Fibroblast of villous mesenchyme (primary cell): Measurements from ENCODE around the gene NPPC. TPM values are rescaled to one million over a fixed set of nuclear protein-coding genes. Genes with fewer than 3 reads are reported as not detected.
A peak's percentile ranks its signal among the peaks of the same experiment; 100 is the strongest.

Source experiments
- DNase-seq: peaks from one replicate; pipeline ENCODE4 v3.0.0-alpha.2; 2010; ENCODE audit warnings: low read depth
- H3K4me3 ChIP-seq: 2 replicates; pipeline ENCODE4 v1.5.1; 2011; ENCODE audit warnings: low read depth, mild to moderate bottlenecking, low read length
- total RNA-seq: library from RNA; depleted of rRNA; stranded (reverse); fragments of >200 nt; gene quantifications from 2 replicates; pipeline ENCODE4 v1.2.3, GENCODE V29; 2012
- TF ChIP-seq, protein P1 (sequence below): IDR thresholded peaks from 2 replicates; pipeline ENCODE4 v1.5.1; 2012; ENCODE audit warnings: low read depth, mild to moderate bottlenecking, low read length; ENCODE audit not compliant: insufficient read depth

NPPC gene
- total RNA-seq, 1 donor = not detected

DNA sequence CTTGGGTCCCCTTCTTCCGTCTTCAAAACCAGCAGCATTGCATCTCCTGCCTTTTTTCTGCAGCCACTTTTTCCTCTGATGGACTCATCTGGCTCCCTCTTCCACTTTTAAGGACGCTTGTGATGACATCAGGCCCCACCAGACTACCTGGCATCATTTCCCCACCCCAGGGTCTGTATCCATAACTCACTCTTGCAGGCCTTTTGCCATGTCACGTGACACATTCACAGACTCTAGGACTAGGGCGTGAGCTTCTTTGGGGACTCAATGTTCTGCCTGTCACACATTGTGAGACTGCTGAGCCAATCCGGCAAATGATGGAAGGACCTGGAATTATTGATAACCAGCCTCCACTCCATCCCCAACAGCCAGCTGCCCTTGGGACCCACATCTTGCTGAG lies 23.6 kb downstream of the NPPC start:
- TF ChIP-seq, protein P1, sequence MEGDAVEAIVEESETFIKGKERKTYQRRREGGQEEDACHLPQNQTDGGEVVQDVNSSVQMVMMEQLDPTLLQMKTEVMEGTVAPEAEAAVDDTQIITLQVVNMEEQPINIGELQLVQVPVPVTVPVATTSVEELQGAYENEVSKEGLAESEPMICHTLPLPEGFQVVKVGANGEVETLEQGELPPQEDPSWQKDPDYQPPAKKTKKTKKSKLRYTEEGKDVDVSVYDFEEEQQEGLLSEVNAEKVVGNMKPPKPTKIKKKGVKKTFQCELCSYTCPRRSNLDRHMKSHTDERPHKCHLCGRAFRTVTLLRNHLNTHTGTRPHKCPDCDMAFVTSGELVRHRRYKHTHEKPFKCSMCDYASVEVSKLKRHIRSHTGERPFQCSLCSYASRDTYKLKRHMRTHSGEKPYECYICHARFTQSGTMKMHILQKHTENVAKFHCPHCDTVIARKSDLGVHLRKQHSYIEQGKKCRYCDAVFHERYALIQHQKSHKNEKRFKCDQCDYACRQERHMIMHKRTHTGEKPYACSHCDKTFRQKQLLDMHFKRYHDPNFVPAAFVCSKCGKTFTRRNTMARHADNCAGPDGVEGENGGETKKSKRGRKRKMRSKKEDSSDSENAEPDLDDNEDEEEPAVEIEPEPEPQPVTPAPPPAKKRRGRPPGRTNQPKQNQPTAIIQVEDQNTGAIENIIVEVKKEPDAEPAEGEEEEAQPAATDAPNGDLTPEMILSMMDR = no peak
- DNase-seq = no peak

DNA sequence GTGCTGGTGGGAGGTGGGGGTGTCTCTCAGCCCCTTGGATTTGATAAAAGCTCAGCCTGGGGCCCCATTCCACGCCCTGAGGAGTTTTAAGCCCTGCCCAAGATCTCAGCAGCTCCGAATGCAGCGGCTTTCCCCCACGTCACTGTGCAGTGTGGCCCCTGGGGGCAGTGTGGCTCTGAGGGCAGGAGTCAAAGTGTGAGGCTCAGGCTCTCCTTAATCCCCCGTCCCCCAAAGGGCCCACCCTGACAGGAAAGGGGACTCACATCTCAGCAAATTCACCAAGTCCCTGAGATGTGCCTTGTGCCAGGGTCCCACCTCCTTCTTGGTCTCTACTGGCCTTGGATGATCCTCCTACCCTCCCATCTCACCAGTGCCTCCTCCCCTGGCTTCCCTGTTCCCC lies 25.2 kb downstream of the NPPC start:
- DNase-seq = no peak
- no peak overlapping the region for H3K4me3 ChIP-seq
- TF ChIP-seq, protein P1 = no peak

More for the DNA sequence above, 23.6 kb downstream of the NPPC start:
- H3K4me3 ChIP-seq = no peak overlapping the region

DNA sequence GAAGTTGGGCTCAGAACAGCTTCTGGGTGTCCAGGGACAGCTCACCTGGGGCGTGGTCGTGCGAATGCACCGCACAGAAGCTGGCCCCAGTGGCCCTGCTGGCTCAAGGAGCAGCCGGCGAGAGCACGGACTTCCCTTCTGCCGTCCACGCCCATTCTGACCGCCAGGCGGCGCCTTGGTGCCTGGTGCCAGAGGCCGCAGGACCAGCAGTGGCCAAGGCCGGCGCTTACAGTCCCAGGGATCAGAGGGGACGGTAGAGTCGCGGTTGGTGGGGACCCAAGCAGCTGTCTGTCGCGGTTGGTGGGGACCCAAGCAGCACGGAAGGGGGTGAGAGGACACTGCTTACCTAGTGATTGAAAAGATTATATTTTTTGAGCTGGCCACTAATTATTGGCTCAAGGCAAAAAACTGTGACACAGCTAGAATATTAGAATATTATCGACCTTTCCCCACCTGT lies 25.7 kb downstream of the NPPC start:
- no peak overlapping the region for H3K4me3 ChIP-seq
- peak; percentile 64 for DNase-seq
- TF ChIP-seq, protein P1 = peak; percentile 92

DNA sequence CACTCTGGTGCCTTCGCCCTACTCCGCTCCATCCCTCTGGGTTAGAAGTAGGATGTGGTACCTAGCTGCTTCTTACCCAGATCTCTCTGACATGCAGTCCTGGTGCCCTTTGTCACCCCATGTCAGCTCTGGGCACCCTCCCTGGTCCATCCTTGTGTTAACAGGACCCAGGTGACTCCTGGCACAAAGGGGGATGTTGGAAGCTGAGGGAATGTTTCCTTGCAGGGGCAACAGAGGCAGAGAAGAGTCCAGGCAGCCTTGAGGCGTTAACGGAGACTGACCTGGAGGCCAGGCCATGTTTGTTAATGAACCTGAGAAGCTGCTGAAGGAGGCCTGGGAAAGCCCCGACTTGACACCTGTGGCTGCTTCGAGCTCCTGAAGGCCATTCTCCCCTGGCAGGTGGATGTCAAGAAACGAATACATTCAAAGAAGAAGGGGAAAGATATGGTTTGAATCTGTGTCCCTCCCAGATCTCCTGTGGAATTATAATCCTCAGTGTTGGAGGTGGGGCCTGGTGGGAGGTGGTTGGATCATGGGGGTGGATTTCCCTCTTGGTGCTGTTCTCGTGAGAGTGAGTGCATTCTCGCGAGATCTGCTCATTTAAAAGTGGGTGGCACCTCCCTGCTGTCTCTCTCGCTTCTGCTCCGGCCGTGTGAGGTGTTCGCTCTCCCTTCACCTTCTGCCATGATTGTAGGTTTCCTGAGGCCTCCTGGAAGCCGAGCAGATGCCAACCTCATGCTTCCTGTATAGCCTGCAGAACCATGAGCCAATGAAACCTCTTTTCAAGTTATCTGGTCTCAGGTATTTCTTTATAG lies 31.4 kb downstream of the NPPC start:
- H3K4me3 ChIP-seq = no peak overlapping the region
- TF ChIP-seq, protein P1 = no peak
- no peak for DNase-seq

DNA sequence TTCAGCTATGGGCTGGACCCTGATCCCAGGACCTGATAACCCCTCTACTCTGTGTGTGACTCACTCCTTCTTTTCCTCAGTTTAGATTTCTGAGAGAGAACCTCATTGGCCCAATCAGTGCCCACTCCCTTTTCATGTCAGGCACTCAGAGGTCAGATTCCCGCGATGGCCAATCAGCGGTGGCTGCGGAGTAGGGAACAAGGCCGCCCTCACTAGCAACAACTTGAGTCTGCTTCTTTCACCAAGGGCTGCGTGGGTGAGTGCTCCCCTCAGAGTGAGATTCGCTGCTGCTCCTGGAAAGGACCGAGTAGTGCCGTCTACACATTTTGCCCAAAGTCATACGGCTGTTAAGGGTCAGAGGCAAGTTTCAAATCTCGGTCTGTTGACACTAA lies 34.7 kb downstream of the NPPC start:
- no peak for DNase-seq
- no peak overlapping the region for H3K4me3 ChIP-seq
- TF ChIP-seq, protein P1 = no peak

DNA sequence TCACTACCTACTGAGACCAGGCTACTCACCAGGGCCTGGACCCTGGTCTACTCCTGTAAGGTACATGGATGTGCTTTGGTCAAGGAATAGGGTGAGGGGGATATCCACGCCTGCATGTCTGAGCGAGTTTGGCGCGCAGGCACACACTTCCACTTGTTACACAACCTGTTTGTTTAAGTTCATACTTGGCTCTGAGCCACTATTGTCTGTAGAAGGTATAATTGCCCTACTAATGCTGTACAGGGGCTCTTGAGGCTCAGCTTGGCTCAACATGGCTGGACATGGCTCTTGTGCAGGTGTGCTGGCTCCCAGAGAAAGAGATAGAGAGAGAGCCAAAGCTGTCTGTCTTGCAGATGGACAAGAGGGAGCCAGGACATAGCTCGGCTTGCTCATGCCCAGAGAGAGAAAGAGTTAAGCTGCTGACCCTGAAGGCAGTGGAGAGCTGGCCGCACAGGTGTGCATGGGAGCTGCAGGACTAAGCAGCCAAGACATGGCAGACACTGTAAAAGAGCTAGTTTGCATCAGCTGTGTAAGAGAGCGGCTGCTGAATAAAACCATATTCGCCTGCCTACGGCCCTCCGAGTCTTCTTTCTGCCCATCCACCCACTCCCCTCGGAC lies 35.2 kb downstream of the NPPC start:
- H3K4me3 ChIP-seq = no peak overlapping the region
- DNase-seq = no peak
- TF ChIP-seq, protein P1 = no peak
